Activated T-cell treated with anti-CD3 and anti-CD28 coated beads, Interleukin-2, amount 50 U/mL, for 1 hour (primary cell): ENCODE data around the gene ELAVL2.
"Not testable (repeated sequence)": the region's sequence is repeated elsewhere in the genome, so short reads cannot be mapped to it uniquely, and the experiment has no call there.

Experiments
- DNase-seq: peaks from one replicate; pipeline ENCODE4 v3.0.0-alpha.2; 2020

The ELAVL2 gene

DNA sequence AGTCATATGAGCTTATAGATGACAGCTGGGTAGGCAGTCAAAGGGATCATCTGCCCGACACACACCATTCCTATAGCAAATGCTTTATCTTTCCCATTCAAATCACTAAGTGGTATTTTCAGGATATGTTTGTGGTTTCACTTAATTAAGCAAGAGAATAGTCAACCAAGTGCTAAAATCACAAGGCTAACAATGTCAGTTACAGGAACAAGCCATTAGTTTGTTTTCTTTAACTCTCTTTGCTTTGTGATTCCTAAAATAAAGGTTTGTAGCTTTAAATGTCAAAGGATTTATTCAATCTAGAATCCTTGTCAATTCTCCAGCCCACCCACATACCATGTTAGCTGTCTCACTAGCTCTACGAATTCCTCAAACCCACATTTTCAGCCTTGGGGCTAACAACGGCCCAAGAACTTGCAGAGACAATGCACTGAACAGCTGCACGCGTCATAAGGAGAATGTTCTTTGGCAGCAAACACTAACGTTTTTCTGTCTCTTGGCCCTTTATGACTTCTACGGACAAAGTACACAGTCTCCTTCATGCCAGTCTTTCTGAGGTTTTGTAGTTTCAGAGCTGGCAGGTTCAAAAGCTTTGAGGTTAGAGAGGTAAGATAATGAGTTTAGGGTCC, 56.6 kb downstream of the ELAVL2 start:
- DNase-seq: no peak

- DNase-seq: no peak
Observed at GRCh38 chr9:23768861-23769260, 57.2 kb downstream of the ELAVL2 start.

- no peak for DNase-seq
Observed at GRCh38 chr9:23766613-23767012, 59.4 kb downstream of the ELAVL2 start.

DNA sequence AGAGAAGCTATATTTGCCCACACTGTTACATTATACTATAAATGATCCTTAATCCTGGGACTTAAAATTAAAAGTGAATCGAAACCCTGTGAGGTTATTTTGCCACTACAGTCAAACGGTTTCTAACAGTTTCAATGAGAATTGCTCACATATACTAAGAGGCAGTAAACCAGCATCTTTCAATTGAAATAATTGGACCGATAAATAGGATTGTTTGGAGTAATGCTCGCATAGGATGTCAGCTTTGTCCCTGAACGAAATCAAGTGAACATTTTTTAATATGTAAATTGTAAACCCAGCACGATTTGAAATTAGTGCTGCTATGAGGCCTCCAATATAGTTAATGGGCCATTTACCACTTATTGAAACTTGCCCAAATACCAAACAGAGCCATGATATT, 60.5 kb downstream of the ELAVL2 start:
- no peak for DNase-seq

DNA sequence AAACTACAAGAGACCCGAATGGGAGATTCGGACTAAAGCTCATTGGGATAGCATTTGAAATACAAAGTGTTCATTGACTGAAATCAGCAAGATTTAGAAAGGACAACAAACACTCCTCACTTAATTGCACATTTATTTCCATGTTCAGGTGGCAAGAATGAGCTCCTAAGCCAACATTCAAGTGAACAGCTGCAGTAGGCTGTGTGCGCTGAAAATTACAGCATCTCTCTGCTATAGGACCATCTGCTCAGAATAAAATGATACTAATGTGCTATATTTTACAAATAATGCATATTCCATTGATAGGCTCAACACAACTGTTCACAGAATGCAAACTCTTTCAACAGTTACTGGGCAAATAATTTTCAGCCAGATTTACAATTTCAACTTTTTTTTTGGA, 61.8 kb downstream of the ELAVL2 start:
- DNase-seq: no peak

GRCh38 chr9:23754551-23754950, 71.5 kb downstream of the ELAVL2 start:
- DNase-seq: no peak

GRCh38 chr9:23752859-23753258, 73.2 kb downstream of the ELAVL2 start:
- DNase-seq: no peak

DNA sequence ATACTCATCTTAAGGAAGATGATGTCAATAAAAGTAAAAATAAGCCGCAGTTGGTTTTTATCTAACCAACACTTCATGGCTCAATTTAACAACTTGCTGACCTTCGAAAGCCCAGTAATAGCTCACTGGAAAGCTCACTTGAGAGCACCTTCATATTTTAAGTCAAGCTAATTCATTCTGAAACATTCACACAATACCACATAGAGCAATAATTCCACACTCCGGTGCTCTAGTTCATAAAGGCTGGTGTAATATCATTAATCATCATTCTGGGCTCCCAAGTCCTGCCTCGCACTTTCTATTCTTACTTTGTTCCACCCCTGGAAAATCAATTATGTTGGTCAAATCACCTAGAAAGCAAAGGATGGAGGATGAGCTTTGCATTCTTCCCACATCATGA, 74.4 kb downstream of the ELAVL2 start:
- no peak for DNase-seq

DNA sequence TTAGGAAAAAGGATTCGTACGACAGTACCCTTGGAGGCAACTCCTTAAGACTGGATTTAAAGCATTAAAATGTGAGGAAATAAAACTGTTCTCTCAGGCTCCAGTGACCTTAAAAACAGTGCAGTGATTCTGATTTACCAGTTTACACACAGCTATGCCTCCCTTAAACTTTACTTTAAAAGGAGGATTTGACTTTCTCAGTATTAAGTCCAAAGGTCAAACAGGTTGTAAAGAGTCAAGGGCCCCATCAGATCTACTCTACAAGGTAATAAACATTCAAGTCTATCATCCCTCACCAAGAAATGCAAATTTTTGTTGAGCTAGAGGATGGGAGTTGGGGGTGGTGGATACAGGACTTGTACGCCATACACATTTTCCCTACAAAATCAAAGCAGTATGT, 75.2 kb downstream of the ELAVL2 start:
- no peak for DNase-seq

- DNase-seq: no peak
Observed at GRCh38 chr9:23747088-23748075, 78.7 kb downstream of the ELAVL2 start.

GRCh38 chr9:23746317-23746716, 79.7 kb downstream of the ELAVL2 start:
- no peak for DNase-seq

DNA sequence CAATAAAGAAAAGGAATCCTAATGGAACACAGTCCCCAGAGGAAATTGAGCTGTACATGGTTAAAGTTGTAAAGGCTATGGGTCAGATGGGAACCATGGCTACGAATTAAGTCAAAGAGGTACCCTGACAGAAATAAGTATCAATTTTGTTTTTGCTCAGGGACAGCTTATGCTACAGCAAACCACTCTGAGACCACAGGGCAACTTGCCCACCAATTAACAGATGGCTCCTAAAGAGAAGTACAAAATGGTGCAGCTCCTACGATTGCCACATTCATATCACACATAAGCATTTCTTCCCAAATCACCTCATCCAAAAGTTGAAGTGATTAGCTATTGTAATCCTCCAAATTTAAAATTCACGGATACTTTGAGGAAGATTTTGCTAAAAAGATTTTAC, 83.0 kb downstream of the ELAVL2 start:
- no peak for DNase-seq

DNA sequence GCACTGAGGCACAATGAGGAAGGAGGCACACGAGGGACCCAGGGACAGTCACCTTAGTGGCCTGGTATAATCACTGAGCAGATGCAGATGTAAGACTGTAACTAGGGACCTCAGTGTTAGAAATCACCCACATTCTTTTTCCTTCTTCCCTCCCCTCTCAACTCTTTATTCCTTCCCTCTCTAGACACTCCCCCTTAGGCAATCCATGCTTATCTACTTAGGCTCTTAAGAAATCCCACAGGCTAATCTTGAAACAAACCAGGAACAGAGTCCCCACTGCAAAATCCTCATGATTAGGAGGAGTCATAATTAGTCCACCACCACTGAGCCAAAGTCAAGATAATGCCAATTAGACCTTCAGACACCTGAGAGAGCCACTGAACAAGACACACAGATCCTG, 84.7 kb downstream of the ELAVL2 start:
- no peak for DNase-seq

DNA sequence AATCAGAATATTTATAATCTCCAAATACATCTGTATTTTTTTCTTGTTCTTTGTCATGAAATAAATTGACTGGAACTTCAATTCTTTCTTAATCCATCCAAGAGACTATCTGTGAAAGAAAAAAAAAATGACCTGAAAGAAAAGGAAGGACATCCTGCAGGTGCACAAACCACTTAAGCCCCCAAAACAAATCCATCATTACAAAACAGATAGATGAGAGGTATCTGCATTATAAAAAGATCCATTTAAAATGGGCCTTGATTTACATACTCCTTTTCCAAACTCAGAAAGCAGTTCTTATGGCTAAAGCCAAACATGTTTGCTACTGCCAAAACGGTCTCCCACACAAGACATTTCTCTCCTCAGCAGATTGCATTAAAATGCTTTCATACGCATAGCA, 85.5 kb downstream of the ELAVL2 start:
- DNase-seq: no peak

DNA sequence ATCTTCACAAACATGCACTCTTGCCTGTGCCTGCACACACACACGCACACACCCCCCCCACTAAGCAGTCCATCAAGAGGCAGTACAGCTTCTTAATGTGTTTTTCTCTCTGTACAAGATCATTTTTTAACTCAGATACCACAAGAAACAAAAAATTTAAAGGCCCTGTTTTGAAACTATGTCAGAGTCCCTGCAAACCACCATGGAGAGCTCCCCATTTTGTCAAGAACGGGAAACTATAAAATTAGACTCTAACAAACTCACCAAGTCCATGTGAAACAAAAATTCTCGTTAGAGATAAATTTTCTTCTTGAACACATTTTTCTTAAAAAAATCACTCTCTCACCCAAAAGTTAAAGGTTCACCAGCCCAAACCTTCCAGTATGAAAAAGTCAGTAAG, 86.3 kb downstream of the ELAVL2 start:
- no peak for DNase-seq

GRCh38 chr9:23736293-23736692, 89.7 kb downstream of the ELAVL2 start:
- DNase-seq: no peak

DNA sequence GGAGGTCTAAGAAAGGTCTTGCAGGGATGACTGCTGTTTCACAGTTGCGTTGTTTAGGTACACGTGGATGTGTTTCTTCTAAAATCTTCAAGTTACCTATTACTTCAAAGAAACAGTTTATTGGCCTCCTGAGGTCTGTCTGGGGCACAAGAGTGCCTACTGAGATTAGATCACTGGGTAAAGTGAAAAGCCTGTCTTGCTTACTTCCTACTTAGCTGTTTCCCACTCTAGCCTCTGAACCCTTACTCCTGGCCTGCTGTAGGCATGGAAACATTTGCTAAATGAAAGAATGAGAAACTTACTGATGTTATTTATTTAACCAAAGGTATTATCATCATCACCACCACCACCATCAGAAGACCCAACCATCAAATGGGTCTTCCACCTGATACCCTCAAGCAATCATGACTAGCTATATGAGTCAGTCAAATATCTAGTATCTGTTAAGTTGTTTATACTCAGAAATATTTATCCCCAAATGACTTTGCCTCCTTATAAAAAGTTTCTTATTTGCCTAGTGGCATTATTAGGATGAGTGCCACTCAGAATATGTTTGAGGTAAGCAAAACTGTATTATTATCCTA, 92.5 kb downstream of the ELAVL2 start:
- DNase-seq: no peak

DNA sequence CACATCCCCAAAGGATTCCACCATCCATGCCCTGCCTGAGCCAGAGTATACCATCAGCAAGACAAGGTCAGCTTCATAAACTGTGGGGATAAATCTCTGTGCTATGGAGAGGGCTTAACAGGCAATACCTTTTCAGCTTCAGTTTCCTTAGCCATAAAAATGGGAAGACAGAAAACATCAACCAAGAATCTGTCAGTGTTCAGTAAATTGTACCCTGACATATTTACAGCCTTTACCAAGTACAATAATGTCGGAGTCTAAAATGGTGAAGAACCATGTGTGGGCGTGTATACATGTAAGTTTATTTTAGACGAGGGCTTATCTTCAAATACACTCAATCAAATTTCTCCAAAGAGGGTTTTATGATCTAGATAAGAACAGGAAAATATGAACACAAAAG, 94.7 kb downstream of the ELAVL2 start:
- DNase-seq: no peak

- no peak for DNase-seq
Observed at GRCh38 chr9:23730364-23730763, 95.7 kb downstream of the ELAVL2 start.

GRCh38 chr9:23728736-23729135, 97.3 kb downstream of the ELAVL2 start:
- no peak for DNase-seq

GRCh38 chr9:23725279-23725946, 100.6 kb downstream of the ELAVL2 start:
- DNase-seq: no peak

DNA sequence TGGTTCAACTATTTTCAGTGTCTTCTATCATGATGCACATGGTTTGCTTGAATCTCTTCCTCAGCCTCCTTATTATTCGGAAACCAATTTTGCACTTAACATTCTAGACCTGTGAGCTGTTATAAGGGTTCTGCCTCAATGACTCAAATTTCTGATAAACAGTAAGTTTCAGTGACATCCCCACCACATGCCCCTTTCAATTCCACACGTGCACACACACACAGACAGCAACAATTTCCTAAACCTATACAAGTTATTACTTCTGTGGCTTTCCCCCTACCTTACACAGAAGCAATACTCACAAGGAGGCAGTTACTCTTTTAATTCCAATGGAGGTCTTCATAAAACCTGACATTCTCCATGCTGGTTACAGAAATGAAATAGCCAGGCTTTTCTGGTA, 102.4 kb downstream of the ELAVL2 start:
- no peak for DNase-seq

DNA sequence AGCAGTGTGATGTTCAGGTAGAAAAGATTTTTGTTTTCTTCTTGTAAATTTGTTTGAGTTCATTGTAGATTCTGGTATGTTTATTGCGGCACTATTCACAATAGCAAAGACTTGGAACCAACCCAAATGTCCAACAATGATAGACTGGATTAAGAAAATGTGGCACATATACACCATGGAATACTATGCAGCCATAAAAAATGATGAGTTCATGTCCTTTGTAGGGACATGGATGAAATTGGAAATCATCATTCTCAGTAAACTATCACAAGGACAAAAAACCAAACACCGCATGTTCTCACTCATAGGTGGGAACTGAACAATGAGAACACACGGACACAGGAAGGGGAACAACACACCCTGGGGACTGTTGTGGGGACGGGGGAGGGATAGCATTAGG, 103.0 kb downstream of the ELAVL2 start:
- DNase-seq: not testable (repeated sequence)
